Stimulated activated naive CD8-positive, alpha-beta T cell treated with anti-CD3 and anti-CD28 coated beads, Interleukin-15, Interleukin-2, amounts not matched to agents 100 U/mL and 50 U/mL, for 24 hours (primary cell): ENCODE data around the gene PYGO2.

Experiments
- ATAC-seq: fragments of 150-1000 bp; cut with Tn5 transposase; one replicate; pipeline ENCODE4 v1.10.0; 2021
- DNase-seq: peaks from one replicate; pipeline ENCODE4 v3.0.0; 2021

Gene PYGO2

GRCh38 chr1:154960446-154961136 is 991 bp downstream of the PYGO2 start:
- no peak for DNase-seq
- no peak for ATAC-seq

GRCh38 chr1:154959426-154959780 is 2.2 kb downstream of the PYGO2 start:
- ATAC-seq, result no peak
- no peak for DNase-seq

GRCh38 chr1:154958681-154959425 is 2.7 kb downstream of the PYGO2 start:
- DNase-seq (no peak), ATAC-seq (no peak)

GRCh38 chr1:154958036-154958435 is 3.5 kb downstream of the PYGO2 start:
- DNase-seq (no peak), ATAC-seq (no peak)

- ATAC-seq (no peak), DNase-seq (no peak)
Measured at GRCh38 chr1:154957091-154957657, 4.4 kb downstream of the PYGO2 start.

- no peak for ATAC-seq
- no peak for DNase-seq
Measured at GRCh38 chr1:154956544-154956941, 5.0 kb downstream of the PYGO2 start.

- peak; percentile 48 for ATAC-seq
- peak; percentile 77 for DNase-seq
Measured at GRCh38 chr1:154955718-154956543, 5.7 kb downstream of the PYGO2 start, which contains the start of gene PBXIP1. PBXIP1 (minus strand) TSS chr1:154956099; CDS start chr1:154953721, 2,378 bp downstream.

GRCh38 chr1:154955039-154955717 is 6.4 kb downstream of the PYGO2 start:
- DNase-seq (peak; percentile 80), ATAC-seq (peak; percentile 88)

GRCh38 chr1:154954541-154954940 is 7.0 kb downstream of the PYGO2 start:
- DNase-seq (no peak), ATAC-seq (no peak)

- no peak for DNase-seq
- ATAC-seq, result no peak
Measured at GRCh38 chr1:154953611-154954038, 8.0 kb downstream of the PYGO2 start.

- no peak for DNase-seq
- ATAC-seq, result no peak
Measured at GRCh38 chr1:154952664-154953063, 8.9 kb downstream of the PYGO2 start.

- DNase-seq (peak; percentile 72), ATAC-seq (peak; percentile 44)
Measured at GRCh38 chr1:154951901-154952657, 9.5 kb downstream of the PYGO2 start.

GRCh38 chr1:154948079-154948478 is 13.5 kb downstream of the PYGO2 start:
- ATAC-seq (no peak), DNase-seq (no peak)

GRCh38 chr1:154945962-154946850 is 15.4 kb downstream of the PYGO2 start:
- ATAC-seq (no peak), DNase-seq (no peak)

GRCh38 chr1:154945160-154945961 is 16.2 kb downstream of the PYGO2 start:
- DNase-seq, result no peak
- ATAC-seq, result no peak

GRCh38 chr1:154944401-154945159 is 17.0 kb downstream of the PYGO2 start:
- ATAC-seq, result no peak
- DNase-seq, result no peak

GRCh38 chr1:154943649-154944400 is 17.8 kb downstream of the PYGO2 start:
- DNase-seq (peak; percentile 63), ATAC-seq (no peak)
